Prostate gland (tissue), 2 donors: ENCODE results near the gene FAIM2.

Source experiments
- CTCF ChIP-seq, 4 experiments: fragments of 200-600 bp in 2 of 4; fragments of 450-650 bp in 2 of 4; sonication (generic) in 2 of 4; IDR thresholded peaks; 1 replicate in 3 of 4; 2 replicates in 1 of 4; pipeline ENCODE4 v1.5.1; 2016 to 2019; ENCODE audit warnings: antibody characterized with exemption in 4 of 4, mild to moderate bottlenecking in 2 of 4, moderate library complexity in 2 of 4
- POLR2A ChIP-seq: fragments of 450-650 bp; IDR thresholded peaks from one replicate; pipeline ENCODE4 v1.6.1; 2016; ENCODE audit warnings: antibody characterized with exemption, mild to moderate bottlenecking
- POLR2AphosphoS5 ChIP-seq: sonication (generic); formaldehyde crosslinking; IDR thresholded peaks from one replicate; pipeline ENCODE4 v1.6.1; 2017; ENCODE audit warnings: antibody characterized with exemption

- TF ChIP-seq CTCF (IDR thresholded peaks at IDR 0.05), result no peak
- no peak for TF ChIP-seq POLR2A
- TF ChIP-seq POLR2AphosphoS5, result no peak
Observed at GRCh38 chr12:49872381-49872780, 31.3 kb downstream of the FAIM2 start.
